ENCODE results near the gene ANKHD1. TPM values are rescaled to one million over a fixed set of nuclear protein-coding genes. Genes with fewer than 3 reads are reported as not detected.
A peak's percentile ranks its signal among the peaks of the same experiment; 100 is the strongest.

The ANKHD1 gene
- total and polyA plus RNA-seq, 9 of the 15 experiments (the other 6 are each of a cell fraction or from before 2014, with no cell fraction given), result 38.9 to 138 (median 78.7) TPM

GRCh38 chr5:140402258-140403074, 833 bp downstream of the ANKHD1 start (continued):
- no peak for TF ChIP-seq ZNF431 (CRISPR knock-in tag; IDR thresholded peaks at IDR 0.05)
- 0 out of 2 replicates have a peak, but pooled peaks have one; percentile 4 for TF ChIP-seq SMC3 (conservative IDR thresholded peaks at IDR 0.05; ENCODE audit: insufficient read depth, low read depth, low read length)
- TF ChIP-seq ZBTB2 (IDR thresholded peaks at IDR 0.05), result no peak
- TF ChIP-seq CBX1 (IDR thresholded peaks at IDR 0.05; ENCODE audit: low read depth), result no peak; the same call in 1 of the 2 replicates
- peak; percentile 58; the same call in 1 of the 2 replicates for TF ChIP-seq CHD2 (IDR thresholded peaks at IDR 0.05; ENCODE audit: low read depth, low read length)
- TF ChIP-seq NFXL1 (CRISPR knock-in tag; IDR thresholded peaks at IDR 0.05), result no peak
- TF ChIP-seq YY1 (IDR thresholded peaks at IDR 0.05; ENCODE audit: borderline replicate concordance in 1 of 3, control insufficient read depth in 1 of 3, extremely low read depth in 1 of 3, insufficient read depth in 3 of 3, insufficient read length in 1 of 3, insufficient replicate concordance in 2 of 3, low read depth in 1 of 3, low read length in 2 of 3), result peak in 1 of 3 experiments; percentile 65
- no peak for TF ChIP-seq KAT2B (IDR thresholded peaks at IDR 0.05; ENCODE audit: low read depth, low read length)
- no peak for TF ChIP-seq ZZZ3 (IDR thresholded peaks at IDR 0.05)
- TF ChIP-seq ZNF785 (CRISPR knock-in tag; IDR thresholded peaks at IDR 0.05), result no peak
- TF ChIP-seq ILK (tag; IDR thresholded peaks at IDR 0.05; ENCODE audit: borderline replicate concordance, low read depth), result no peak
- no peak for TF ChIP-seq SPI1 (IDR thresholded peaks at IDR 0.05; ENCODE audit: borderline replicate concordance, low read depth, low read length)
- no peak for TF ChIP-seq EWSR1 (IDR thresholded peaks at IDR 0.05; ENCODE audit: borderline replicate concordance, low read depth, partially characterized antibody)
- TF ChIP-seq RBM22 (IDR thresholded peaks at IDR 0.05; ENCODE audit: low read depth, low read length, poor library complexity, severe bottlenecking), result no peak
- no peak for TF ChIP-seq RAD21 (CRISPR knock-in tag; conservative IDR thresholded peaks at IDR 0.05 in 1 of 2, IDR thresholded peaks at IDR 0.05 in 1 of 2)
